ENCODE data around the gene TM9SF2.

Gene TM9SF2

GRCh38 chr13:99545361-99545760 lies 44.1 kb downstream of the TM9SF2 start:
- H3K27me3 ChIP-seq (ENCODE audit: insufficient read depth, poor library complexity, severe bottlenecking): no peaks in the 10 kb centered on the region
- no peak overlapping the region for H3K4me3 ChIP-seq (replicated peaks; ENCODE audit: insufficient read depth, low read length)
- TF ChIP-seq GABPA (IDR thresholded peaks at IDR 0.05; ENCODE audit: low read depth): no peak
- TF ChIP-seq SPI1 (IDR thresholded peaks at IDR 0.05; ENCODE audit: borderline replicate concordance, low read depth): no peak
- no peak for TF ChIP-seq CTCF (IDR thresholded peaks at IDR 0.05; ENCODE audit: insufficient read depth, low read length)
- no peak overlapping the region for H3K27ac ChIP-seq (replicated peaks)
- no peak for DNase-seq (ENCODE audit: low read depth in 1 of 2, low spot score in 1 of 2)

GRCh38 chr13:99545979-99546378 lies 44.7 kb downstream of the TM9SF2 start:
- H3K27ac ChIP-seq (replicated peaks): no peak overlapping the region
- no peak overlapping the region for H3K4me3 ChIP-seq (replicated peaks; ENCODE audit: insufficient read depth, low read length)
- DNase-seq (ENCODE audit: low read depth in 1 of 2, low spot score in 1 of 2): no peak
- H3K27me3 ChIP-seq (ENCODE audit: insufficient read depth, poor library complexity, severe bottlenecking): no peaks in the 10 kb centered on the region
- TF ChIP-seq CTCF (IDR thresholded peaks at IDR 0.05; ENCODE audit: insufficient read depth, low read length): no peak
- TF ChIP-seq REST (IDR thresholded peaks at IDR 0.05; ENCODE audit: insufficient replicate concordance, low read depth): no peak
- TF ChIP-seq GABPA (IDR thresholded peaks at IDR 0.05; ENCODE audit: low read depth): no peak
- no peak for TF ChIP-seq POLR2AphosphoS5 (IDR thresholded peaks at IDR 0.05; ENCODE audit: low read depth)
- TF ChIP-seq SPI1 (IDR thresholded peaks at IDR 0.05; ENCODE audit: borderline replicate concordance, low read depth): no peak

GRCh38 chr13:99546878-99547277 lies 45.6 kb downstream of the TM9SF2 start:
- TF ChIP-seq CTCF (IDR thresholded peaks at IDR 0.05; ENCODE audit: insufficient read depth, low read length) (no peak), SPI1 (IDR thresholded peaks at IDR 0.05; ENCODE audit: borderline replicate concordance, low read depth) (no peak), REST (IDR thresholded peaks at IDR 0.05; ENCODE audit: insufficient replicate concordance, low read depth) (no peak), GABPA (IDR thresholded peaks at IDR 0.05; ENCODE audit: low read depth) (no peak), POLR2AphosphoS5 (IDR thresholded peaks at IDR 0.05; ENCODE audit: low read depth) (no peak)
- no peaks in the 10 kb centered on the region for H3K27me3 ChIP-seq (ENCODE audit: insufficient read depth, poor library complexity, severe bottlenecking)
- no peak for DNase-seq (ENCODE audit: low read depth in 1 of 2, low spot score in 1 of 2)
- H3K4me3 ChIP-seq (replicated peaks; ENCODE audit: insufficient read depth, low read length): no peak overlapping the region
- H3K27ac ChIP-seq (replicated peaks): no peak overlapping the region

GRCh38 chr13:99548448-99548847 lies 47.2 kb downstream of the TM9SF2 start:
- DNase-seq (ENCODE audit: low read depth in 1 of 2, low spot score in 1 of 2): peak in 1 of 2 experiments; percentile 84
- TF ChIP-seq POLR2AphosphoS5 (IDR thresholded peaks at IDR 0.05; ENCODE audit: low read depth) (peak; percentile 23; the same call in 1 of the 2 replicates), CTCF (IDR thresholded peaks at IDR 0.05; ENCODE audit: insufficient read depth, low read length) (no peak), SPI1 (IDR thresholded peaks at IDR 0.05; ENCODE audit: borderline replicate concordance, low read depth) (peak; percentile 74; the same call in 1 of the 2 replicates)

More at GRCh38 chr13:99548448-99548847, 47.2 kb downstream of the TM9SF2 start:
- H3K27ac ChIP-seq (replicated peaks): peak overlapping the region; percentile 17
- no peak overlapping the region for H3K4me3 ChIP-seq (replicated peaks; ENCODE audit: insufficient read depth, low read length)
- H3K27me3 ChIP-seq (ENCODE audit: insufficient read depth, poor library complexity, severe bottlenecking): no peaks in the 10 kb centered on the region

All from HL-60 (cell line).